ENCODE results near the gene EIF4G3.

Gene EIF4G3

GRCh38 chr1:20760322-20760721 lies 416.4 kb downstream of the EIF4G3 start:
- DNase-seq (ENCODE audit: low read depth in 2 of 2) = no peak

All from fibroblast of skin of left quadriceps (primary cell).